ENCODE data around the gene RMI2.
"Not testable (repeated sequence)": the region's sequence is repeated elsewhere in the genome, so short reads cannot be mapped to it uniquely, and the experiment has no call there.

The RMI2 gene

DNA sequence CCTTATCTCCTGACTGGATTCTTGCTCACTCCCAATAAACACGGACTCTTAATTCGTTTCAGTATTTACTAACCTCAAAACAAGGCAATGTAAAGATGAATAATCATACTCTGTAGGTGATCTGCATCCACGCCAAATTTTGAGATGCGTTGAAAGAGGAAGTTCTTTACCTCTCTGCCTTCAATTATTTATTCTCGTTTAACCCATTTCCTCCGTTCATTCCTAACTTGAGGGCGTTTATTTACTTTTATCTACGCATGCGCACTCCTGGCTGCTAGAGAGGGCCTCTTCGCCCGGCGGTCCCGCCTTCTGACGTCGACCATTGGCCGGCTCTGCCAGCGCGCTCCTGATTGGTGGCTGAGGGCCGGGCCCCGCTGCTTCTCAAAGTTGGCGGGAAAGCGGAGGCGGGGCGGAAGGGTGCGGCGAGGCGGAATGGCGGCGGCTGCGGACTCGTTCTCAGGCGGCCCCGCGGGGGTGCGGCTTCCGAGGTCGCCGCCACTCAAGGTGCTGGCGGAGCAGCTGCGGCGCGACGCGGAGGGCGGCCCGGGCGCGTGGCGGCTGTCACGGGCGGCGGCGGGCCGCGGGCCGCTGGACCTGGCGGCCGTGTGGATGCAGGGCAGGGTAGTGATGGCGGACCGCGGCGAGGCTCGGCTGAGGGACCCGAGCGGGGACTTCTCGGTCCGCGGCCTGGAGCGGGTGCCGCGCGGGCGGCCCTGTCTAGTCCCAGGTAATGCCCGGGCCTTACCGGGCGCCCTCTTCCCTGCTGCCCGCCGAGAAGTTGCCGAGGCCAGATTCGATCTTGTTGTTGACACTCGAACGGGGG lies at the start of gene RMI2:
Gene RMI2, plus strand, starts transcription at position 420 of the 823 bp plus-strand sequence. Its CDS starts 13 bp downstream, at position 433.
- peak; percentile 89 to 91 for DNase-seq (ENCODE audit: low read depth in 2 of 2)

DNA sequence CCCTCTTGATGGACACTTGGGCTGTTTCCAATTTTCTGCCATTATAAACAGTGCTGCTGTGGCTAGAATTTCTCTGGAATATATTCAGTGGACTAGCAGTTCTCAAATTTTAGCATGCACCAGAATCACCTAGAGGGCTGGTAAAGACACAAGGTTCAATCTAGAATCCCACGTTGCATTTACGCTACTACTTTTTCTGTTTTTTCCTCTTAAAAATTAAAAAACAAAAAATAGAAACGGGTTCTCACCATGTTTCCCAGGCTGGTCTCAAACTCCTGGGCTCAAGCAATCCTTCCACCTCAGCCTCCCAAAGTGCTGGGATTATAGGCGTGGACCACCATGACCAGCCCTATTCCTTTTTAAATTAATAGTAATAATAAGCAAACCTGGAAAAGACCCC lies 49.6 kb upstream of the RMI2 start:
- DNase-seq (ENCODE audit: low read depth in 2 of 2): no peak

DNA sequence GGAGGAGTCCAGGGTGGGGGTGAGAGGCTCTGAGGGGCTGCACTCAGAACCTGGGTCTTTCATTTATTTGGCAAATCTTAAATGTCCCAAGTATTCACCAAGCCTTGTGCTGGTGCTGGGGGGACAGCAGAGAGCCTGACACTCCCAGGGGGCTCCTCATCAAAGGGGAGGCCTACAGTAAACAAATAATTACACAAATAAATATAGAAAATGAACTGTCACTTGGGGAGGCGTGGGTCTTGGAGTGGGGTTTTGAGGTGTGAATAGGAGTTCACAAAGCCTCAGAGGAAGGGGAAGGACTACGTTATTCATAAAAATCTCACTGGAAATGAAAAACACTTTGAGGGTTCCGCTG lies 48.9 kb upstream of the RMI2 start:
- no peak for DNase-seq (ENCODE audit: low read depth in 2 of 2)

DNA sequence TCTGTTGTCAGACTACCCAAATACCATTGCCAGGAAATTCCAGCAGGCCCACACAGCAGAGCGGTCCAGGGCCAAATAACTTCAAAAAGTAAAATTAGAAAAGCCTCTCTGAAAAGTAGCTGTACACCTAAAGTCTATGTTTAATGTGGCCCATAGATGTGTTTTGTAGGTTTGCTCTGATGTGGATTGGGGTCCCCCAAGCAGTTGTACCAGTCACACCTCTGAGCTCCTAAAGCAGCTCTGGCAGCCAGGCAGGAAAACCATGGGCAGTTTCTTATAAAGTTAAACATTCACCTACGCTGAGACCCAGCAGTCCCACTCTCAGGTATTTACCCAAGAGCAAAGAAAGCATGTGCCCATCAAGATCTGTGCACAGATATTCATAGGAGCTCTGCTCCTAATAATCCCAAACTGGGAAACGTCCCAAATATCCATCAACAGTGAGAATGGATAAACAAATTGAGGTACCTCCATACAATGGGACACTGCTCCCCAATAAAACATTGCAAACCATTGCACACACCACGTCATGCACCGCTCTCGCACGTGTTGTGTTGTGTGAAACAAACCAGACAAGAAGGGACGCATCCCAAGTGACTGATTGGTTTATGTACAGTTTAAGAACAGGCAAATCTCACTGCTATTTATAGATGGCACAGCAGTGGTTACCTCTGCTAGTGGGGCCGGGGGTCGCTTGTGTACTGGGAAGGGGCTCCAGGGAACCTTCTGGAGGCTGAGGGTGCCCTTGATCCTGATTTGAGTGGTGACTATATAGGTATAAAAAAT lies 48.4 kb upstream of the RMI2 start:
- DNase-seq (ENCODE audit: low read depth in 2 of 2): no peak

DNA sequence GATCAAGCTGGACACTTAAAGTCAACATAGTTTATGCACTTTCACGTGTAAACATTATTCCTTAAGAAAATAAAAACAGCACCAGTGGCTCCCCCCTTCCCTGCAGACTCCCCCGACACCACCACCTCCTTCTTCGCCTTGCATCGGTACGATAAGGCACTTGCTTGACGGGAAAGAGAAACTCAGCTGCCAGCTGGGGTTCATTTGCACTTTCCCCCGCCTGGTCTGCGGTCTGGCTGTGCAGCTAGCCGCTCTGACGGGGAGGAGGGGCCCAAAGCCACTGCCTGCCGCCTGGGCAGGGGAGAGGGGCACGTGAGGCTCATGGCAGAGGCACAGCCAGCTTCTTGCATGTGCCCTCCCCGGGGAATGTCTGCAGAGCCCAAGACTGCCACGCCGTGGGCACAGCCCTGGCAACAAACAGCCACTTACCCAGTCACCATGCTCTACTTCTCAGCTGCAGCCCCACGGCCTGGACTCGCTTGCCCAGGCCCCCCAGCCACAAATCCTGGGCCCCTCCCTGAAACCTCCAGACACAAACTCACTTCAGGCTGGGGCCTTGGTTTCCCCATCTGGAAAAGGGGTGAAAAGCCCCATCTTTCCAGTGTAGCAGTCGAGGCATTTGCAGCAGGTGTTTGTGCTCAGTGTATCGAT lies 47.6 kb upstream of the RMI2 start:
- peak; percentile 31 to 33 for DNase-seq (ENCODE audit: low read depth in 2 of 2)

DNA sequence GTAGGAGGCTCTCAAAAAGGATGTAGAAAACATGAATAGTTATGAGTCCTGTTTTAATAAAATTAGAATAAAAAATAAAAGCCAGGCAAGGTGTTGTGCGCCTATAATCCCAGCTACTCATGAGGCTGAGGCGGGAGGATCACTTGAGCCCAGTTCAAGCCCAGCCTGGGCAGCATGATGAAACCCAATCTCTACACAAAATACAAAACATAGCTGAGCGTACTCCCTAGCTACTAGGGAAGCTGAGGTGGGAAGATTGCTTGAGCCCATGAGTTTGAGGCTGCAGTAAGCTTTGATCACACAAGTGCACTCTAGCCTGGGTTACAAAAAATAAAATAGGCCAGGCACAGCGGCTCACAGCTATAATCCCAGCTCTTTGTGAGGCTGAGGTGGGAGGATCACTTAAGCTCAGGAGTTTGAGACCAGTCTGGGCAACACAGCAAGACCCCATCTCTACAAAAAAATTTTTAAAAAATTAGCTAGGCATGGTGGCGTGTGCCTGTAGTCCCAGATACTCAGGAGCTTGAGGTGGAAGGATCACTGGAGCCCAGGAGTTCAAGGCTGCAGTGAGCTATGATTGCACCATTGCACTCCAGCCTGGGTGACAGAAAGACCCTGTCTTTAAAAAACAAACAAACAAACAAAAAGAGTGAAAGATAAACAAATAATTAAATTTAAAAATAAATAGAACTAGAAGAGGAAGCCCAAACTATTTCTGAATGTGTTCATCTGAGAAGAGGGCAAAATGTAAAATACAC lies 46.9 kb upstream of the RMI2 start:
- DNase-seq (ENCODE audit: low read depth in 2 of 2): no peak

DNA sequence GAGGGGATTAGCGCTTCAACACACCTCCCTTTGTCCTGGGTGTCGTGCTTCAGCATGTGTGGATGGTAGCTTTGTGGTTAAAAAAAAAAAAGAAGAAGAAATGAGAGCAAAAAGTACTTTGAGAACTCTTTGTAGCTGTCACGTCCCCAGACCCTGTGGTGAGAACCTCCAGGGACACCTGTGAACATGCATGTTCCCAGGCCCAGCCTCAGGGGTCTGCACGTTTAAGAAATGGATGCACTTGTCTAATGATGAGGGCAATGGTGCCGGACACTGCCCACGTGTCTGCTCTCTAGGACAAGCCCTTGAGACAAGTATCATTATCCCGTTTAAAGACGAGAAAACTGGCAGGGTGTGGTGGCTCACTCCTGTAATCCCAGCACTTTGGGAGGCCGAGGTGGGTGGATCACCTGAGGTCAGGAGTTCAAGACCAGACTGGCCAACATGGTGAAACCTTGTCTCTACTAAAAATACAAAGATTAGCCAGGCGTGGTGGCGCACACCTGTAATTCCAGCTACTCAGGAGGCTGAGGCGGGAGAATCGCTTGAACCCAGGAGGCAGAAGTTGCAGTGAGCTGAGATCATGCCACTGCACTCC lies 46.2 kb upstream of the RMI2 start:
- DNase-seq (ENCODE audit: low read depth in 2 of 2): not testable (repeated sequence)

DNA sequence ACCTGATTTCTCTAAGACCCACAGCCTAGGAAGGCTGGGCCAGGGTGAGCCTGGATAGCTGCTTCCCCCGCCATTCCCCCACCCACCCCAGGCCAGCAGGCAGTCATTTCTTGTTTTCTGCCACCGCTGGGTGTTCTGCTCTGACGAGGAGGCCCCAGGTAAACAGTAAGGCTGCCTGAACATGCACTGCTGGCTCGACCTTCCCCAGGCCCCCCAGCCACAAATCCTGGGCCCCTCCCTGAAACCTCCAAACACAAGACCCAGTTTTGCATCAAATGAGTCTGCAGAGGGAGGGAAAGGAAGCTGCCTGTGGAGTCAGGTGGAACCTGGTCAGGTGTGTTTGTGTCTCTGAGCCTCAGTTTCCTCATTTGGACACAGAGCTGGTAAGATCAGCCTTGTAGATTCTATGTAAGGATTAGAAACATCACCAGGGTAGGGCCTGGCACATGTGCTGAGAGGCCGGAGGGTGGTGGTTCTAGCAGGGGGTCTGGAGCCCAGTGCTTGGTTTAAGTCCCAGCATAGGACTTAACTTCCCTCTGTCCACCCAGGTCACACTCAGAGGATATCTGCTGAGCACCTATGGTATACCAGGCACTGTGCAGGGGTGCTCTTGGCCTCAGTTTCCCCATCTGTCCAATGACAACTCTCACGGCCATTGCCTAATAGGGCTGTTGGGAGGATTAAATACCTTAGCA lies 45.2 kb upstream of the RMI2 start:
- DNase-seq (ENCODE audit: low read depth in 2 of 2): no peak

DNA sequence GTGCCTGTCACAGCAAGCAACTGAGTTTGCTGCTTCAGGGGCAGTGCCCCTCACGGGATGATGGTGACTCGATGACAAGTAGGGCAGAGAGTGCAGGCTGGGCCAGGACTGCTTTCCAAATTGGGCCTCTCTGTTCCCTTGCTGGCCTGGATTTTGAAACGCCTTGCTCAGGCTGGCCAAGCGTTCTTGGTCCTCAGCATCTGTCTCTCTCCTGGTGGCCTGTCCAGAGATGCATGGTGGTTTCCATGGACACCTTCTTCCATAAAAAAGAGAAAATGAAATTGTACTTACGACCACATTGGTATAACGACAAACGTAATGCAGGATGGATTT lies 44.7 kb upstream of the RMI2 start:
- DNase-seq (ENCODE audit: low read depth in 2 of 2): no peak

DNA sequence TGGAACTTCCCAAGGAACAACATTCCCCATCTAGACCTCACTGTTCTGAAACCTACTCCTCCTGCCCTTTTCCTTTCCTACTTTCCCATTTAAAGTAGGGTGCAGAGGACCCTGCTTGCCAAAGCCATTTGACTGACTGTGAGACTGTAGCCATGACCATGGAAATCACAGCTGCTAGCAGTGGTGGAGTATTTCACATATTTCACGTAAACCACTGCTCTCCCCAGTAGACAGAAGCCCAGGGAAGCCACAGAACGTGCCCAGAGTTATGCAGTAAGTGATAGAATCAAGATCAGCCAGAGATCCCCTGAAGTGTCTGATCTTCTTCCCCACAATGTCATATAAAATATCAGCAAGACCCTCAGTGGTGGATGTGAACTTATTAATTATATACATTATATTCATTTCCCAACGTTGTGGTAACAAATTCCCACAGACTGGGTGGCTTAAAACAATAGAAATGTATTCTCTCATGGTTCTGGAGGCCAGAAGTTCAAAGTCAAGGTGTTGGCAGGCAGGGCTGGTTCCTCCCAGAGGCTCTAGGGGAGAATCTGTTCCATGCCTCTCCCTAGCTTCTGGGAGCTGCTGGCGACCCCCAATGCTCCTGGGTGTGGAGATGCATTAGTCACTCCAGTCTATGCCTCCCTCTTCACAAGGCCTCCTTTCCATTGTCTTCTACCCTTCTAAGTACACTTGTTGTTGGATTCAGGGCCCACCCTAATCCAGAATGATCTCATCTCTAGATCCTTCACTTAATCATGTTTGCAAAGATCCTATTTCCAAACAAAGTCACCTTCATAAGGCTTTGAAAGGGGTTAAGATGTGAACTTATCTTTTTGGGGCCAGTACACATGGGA lies 43.4 kb upstream of the RMI2 start:
- no peak for DNase-seq (ENCODE audit: low read depth in 2 of 2)

DNA sequence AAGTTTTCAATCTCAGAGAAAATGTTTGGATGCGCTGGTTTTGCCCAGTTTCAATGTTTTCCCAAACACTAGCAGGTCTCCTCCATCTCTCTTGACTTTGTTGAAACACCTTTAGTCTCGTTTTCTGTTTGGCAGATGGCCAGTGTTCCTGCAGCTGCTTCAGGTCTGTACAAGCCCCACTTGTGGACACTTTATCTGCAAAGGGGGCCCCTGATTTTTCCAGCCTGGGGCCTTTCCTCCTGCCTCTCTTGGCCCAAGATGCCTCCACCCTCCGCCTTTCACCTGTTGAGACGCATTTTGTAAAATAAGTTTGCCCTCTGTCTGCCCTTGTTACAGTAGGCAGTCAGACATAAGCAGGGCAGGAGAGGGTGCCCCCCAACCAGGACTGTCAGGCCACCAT lies 42.3 kb upstream of the RMI2 start:
- DNase-seq (ENCODE audit: low read depth in 2 of 2): no peak

DNA sequence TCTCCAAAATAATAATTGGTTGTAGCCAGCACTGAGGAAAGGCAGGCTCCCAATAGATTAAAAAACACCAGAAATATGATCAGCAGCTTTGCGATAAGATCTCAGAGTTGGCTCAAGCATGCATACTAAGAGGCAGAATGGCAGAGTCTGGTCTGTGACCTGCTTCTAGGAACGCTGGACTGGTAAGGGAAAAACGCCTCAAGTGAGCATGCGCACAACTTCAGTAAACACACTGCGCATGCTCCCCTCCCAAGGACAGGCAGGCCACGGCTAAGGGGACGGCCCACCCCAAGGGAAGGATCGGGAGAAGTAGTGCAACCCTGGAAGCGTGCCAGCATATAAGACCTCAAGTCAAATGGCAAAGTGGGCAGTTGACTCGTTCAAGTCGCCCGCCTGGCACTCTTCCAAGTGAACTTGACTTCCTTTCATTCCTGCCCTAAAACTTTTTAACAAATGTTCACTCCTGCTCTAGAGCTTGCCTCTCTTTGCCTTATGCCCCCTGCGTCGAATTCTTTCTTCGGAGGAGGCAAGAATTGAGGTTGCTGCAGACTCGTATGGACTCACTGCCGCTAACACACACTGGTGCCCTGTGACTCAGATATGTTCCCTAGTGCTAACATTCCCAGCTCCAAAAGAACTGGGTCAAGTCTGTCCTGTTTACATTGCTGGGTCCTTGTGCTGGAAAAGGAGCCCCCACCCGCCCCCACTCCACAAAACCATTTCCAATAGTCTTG lies 41.7 kb upstream of the RMI2 start:
- no peak for DNase-seq (ENCODE audit: low read depth in 2 of 2)

DNA sequence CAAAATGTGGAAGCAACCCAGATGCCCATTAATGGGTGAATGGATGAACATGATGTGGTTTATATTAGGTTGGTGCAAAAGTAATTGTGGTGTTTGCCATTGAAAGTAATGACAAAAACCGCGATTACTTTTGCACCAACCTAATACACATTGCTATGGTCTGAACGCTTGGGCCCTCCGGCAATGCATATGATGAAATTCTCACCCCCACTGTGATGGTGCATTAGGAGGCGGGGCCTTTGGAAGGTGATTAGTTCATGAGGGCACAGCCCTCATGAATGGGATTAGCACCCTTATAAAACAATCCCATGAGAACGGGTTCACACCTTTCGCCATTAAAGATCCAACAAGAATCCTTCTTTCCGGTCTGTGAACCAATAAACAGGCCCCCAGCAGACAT lies 38.9 kb upstream of the RMI2 start:
- no peak for DNase-seq (ENCODE audit: low read depth in 2 of 2)

DNA sequence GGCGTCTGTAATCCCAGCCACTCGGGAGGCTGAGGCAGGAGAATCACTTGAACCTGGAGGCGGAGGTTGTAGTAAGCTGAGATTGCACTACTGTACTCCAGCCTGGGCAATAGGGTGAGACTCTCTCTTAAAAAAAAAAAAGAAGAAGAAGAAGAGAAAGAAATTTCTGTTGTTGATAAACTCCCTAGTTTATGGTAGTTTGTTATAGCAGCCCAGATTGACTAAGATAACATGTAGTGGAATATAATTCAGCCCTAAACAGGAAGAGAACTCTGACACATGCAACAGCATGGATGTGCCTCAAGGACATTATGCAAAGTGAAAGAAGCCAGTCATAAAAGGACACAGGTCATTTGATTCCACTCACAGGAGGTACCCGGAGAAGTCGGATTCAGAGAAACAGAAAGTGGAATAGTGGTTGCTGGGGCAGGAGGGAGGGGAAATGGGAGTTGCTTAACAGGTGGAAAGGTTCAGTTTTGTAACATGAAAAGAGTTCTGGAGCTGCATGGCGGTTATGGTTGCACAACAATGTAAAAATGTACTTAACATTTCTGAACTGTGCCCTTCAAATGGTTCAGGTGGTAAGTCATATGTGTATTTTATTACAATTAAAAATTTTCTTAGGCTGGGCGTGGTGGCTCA lies 38.1 kb upstream of the RMI2 start:
- DNase-seq (ENCODE audit: low read depth in 2 of 2): no peak

DNA sequence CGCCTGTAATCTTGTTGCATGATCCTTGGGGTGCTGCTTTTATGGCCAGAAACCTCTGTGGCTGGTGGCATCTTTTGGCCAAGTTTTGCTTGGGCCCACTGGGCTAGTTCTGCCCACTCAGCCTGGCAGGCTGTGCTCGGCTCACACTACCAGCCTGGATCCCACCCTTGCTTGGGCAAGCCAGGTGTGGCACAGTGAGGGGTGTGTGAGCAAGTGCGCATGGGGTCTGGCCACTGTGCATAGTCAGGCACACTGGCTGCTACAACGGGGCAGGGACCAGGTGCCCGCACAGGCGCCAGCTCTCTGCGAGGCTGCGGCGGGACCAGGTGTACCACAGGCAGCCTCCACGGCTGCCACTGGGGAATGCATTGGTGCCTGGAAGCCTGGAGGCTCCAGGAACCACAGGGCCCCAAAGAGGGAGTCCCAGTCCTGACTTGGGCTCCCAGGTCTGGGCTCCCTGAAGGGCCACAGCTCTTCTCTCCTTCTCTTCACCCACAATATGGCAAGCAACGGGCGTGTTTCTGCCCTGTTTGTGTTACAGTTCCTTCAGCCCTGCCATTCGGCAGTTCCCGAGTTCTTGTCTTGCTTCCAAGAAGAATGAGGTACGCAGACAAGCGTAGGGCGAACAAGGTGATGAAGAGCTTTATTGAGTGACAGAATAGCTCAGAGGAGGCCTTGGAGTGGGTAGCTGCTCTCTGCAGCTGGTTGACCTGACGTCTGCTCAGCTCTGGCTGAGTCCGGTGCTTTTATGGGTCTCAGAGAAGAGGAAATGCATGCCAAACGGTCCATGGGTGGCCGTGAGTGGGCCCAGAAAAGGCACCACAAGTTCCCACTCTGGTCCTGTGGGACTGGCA lies 37.4 kb upstream of the RMI2 start:
- DNase-seq (ENCODE audit: low read depth in 2 of 2): no peak

DNA sequence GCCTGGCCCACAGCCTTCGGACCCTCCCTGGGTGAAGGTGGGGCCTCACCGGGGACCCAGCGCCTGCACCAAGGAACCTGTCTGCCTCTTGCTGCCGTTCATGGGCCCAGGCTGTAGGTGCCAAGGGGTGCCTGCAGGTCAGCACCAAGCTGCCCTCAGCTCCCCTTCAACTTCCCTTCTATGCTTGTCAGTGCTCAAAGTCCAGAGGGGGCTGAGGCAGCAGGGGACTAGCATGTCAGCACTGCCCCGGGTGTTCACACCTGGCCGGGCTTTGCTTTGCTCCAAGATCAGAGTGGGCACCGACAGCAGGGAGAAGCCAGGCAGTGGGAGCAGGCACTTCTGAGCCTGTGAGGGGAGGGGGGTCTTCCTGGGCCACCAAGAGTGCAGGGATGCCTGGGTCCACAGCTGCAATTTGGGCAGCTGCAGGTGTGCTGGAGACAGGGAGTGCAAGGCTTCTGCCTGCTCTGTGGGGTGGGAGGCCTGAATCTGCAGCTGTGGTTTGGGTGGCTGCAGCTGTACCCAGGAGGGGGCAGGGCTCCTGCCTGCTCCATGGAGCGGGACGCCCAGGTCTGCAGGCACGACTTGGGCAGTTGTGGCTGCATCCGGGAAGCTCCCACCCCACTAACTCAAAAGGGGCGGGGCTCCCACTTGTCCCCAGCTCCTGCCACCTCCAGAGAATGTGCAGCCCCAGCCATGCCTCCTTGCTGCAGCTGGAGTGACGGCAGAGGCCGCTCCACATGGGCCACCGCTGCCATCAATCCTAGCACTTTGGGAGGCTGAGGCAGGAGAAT lies 36.6 kb upstream of the RMI2 start:
- DNase-seq (ENCODE audit: low read depth in 2 of 2): no peak

All from stimulated activated CD8-positive, alpha-beta memory T cell treated with anti-CD3 and anti-CD28 coated beads, Interleukin-7, amount 100 ng/mL, for 1 hour (primary cell).